GM18498 (cell line): ENCODE results near the gene AGBL5.
"Not testable (repeated sequence)": the region's sequence is repeated elsewhere in the genome, so short reads cannot be mapped to it uniquely, and the experiment has no call there.

Experiments used
- ATAC-seq: cut with Tn5 transposase; IDR thresholded peaks from one replicate; pipeline ENCODE4 v1.9.1; 2021; ENCODE audit warnings: mild to moderate bottlenecking, moderate library complexity; ENCODE audit not compliant: unreplicated experiment

The AGBL5 gene

GRCh38 chr2:27115519-27115918 lies 64.1 kb downstream of the AGBL5 start:
- no peak for ATAC-seq

- no peak for ATAC-seq
Measured at GRCh38 chr2:27117995-27118524, 66.6 kb downstream of the AGBL5 start.

- no peak for ATAC-seq
Measured at GRCh38 chr2:27118525-27119329, 67.3 kb downstream of the AGBL5 start, which contains the start of gene CGREF1. Gene CGREF1 (minus strand): TSS chr2:27119128. CDS start chr2:27104366, 14,762 bp downstream.

- ATAC-seq = not testable (repeated sequence)
Measured at GRCh38 chr2:27119330-27119670, 67.8 kb downstream of the AGBL5 start.
